Pulmonary artery endothelial cell (primary cell): Measurements from ENCODE around the gene C2CD2. TPM values are rescaled to one million over a fixed set of nuclear protein-coding genes. Genes with fewer than 3 reads are reported as not detected.
A peak's percentile ranks its signal among the peaks of the same experiment; 100 is the strongest.
"Not testable (repeated sequence)": the region's sequence is repeated elsewhere in the genome, so short reads cannot be mapped to it uniquely, and the experiment has no call there.

ENCODE experiments used
- DNase-seq: peaks from one replicate; pipeline ENCODE4 v3.0.0-alpha.2; 2011; ENCODE audit warnings: low read depth, low spot score
- total RNA-seq: library from RNA; depleted of rRNA; stranded (reverse); fragments of >200 nt; gene quantifications from 2 replicates; pipeline ENCODE4 v1.2.3, GENCODE V29; 2014

C2CD2 gene
- total RNA-seq, 1 donor from 2014 or later = 35.1 TPM

- no peak for DNase-seq
Measured at GRCh38 chr21:41975391-41976272, 21.8 kb upstream of the C2CD2 start.

- no peak for DNase-seq
Measured at GRCh38 chr21:41974752-41975053, 20.9 kb upstream of the C2CD2 start.

GRCh38 chr21:41973861-41974751 lies 20.3 kb upstream of the C2CD2 start:
- no peak for DNase-seq

GRCh38 chr21:41973427-41973831 lies 19.6 kb upstream of the C2CD2 start:
- DNase-seq = no peak

GRCh38 chr21:41972511-41973205 lies 18.8 kb upstream of the C2CD2 start:
- DNase-seq = no peak

- no peak for DNase-seq
Measured at GRCh38 chr21:41971891-41972290, 18.1 kb upstream of the C2CD2 start.

- no peak for DNase-seq
Measured at GRCh38 chr21:41970751-41971653, 17.2 kb upstream of the C2CD2 start.

- DNase-seq = no peak
Measured at GRCh38 chr21:41970106-41970391, 16.2 kb upstream of the C2CD2 start.

GRCh38 chr21:41967708-41968107 lies 13.9 kb upstream of the C2CD2 start:
- DNase-seq = no peak

- no peak for DNase-seq
Measured at GRCh38 chr21:41966872-41967621, 13.2 kb upstream of the C2CD2 start.

GRCh38 chr21:41966041-41966833 lies 12.4 kb upstream of the C2CD2 start:
- DNase-seq = no peak

GRCh38 chr21:41965461-41966013 lies 11.7 kb upstream of the C2CD2 start:
- DNase-seq = no peak

- DNase-seq = no peak
Measured at GRCh38 chr21:41965045-41965444, 11.2 kb upstream of the C2CD2 start.

- DNase-seq = no peak
Measured at GRCh38 chr21:41964171-41964570, 10.4 kb upstream of the C2CD2 start.

- no peak for DNase-seq
Measured at GRCh38 chr21:41962425-41962966, 8.7 kb upstream of the C2CD2 start.

GRCh38 chr21:41961753-41962152 lies 7.9 kb upstream of the C2CD2 start:
- no peak for DNase-seq

GRCh38 chr21:41961282-41961701 lies 7.5 kb upstream of the C2CD2 start:
- peak; percentile 64 for DNase-seq

- no peak for DNase-seq
Measured at GRCh38 chr21:41960386-41960785, 6.6 kb upstream of the C2CD2 start.

- not testable (repeated sequence) for DNase-seq
Measured at GRCh38 chr21:41959697-41960096, 5.9 kb upstream of the C2CD2 start.
